ENCODE measurements around the gene SLC38A3.

SLC38A3 gene

DNA sequence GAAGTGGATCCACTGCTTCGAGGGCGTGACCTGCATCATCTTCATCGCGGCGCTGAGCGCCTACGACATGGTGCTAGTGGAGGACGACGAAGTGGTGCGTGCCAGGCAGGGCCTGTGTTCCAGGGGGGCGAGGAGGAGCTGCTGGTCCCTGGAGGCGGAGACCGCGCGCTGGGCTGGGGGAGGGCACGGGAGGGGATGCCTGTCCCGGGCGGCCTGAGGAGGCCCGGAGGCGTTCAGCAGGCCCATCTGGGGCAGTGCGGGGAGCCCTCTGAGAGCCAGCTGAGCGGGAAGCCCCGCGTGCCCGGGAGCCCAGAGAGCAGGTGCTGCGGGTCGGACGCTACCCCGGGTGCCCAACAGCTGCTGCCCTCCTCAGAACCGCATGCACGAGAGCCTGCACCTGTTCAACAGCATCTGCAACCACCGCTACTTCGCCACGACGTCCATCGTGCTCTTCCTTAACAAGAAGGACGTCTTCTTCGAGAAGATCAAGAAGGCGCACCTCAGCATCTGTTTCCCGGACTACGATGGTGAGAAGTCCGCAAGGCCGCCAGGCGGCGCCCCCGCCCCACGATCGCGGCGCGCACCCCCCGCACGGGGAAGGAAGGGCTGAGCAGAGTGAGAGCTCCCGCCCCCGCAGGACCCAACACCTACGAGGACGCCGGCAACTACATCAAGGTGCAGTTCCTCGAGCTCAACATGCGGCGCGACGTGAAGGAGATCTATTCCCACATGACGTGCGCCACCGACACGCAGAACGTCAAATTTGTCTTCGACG is 10.8 kb upstream of the SLC38A3 start:
- H3K27ac Mint-ChIP-seq = no peak overlapping the region
- peaks cover 11% of the 10 kb centered on the region for H3K4me1 Mint-ChIP-seq
- peak overlapping the region; percentile 45 for H3K4me3 Mint-ChIP-seq
- ATAC-seq (peak; percentile 85), DNase-seq (ENCODE audit: low spot score in 2 of 2) (peak; percentile 74 to 85)
- peaks cover 4% of the 10 kb centered on the region for H3K36me3 Mint-ChIP-seq
- H3K9me3 Mint-ChIP-seq = no peaks in the 10 kb centered on the region

DNA sequence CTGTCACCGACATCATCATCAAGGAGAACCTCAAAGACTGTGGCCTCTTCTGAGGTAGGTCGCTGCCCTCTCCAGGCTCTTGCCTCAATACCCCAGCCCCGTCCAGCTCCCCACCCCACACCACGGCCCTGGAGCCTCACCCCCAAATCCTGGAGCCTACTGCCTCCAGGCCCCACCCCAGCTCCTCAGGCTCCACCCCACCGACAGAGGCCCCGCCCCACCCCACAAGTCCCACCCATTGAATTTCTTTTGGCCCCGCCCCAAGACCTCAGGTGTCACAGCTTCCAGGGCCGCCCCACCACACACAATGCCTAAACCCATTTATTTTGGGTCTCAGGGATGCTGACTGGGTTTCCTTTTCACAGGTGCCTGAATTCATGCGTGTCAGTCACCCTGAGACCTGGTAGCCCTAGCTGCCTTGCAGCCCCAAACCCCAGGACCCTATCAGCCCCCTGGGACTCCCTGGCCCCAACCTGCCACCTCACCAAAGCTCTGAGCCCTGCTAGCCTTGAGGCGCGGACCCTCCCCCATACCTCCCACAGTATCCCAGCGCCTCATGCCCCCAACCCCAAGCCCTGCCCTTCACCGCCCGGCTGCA is 10.1 kb upstream of the SLC38A3 start:
- Mint-ChIP-seq H3K27ac (no peak overlapping the region), H3K36me3 (peaks cover 4% of the 10 kb centered on the region), H3K4me1 (peaks cover 11% of the 10 kb centered on the region), H3K9me3 (no peaks in the 10 kb centered on the region), H3K4me3 (peak overlapping the region; percentile 45)
- DNase-seq (ENCODE audit: low spot score in 2 of 2) (peak in 1 of 2 donors; percentile 65), ATAC-seq (peak; percentile 62)

DNA sequence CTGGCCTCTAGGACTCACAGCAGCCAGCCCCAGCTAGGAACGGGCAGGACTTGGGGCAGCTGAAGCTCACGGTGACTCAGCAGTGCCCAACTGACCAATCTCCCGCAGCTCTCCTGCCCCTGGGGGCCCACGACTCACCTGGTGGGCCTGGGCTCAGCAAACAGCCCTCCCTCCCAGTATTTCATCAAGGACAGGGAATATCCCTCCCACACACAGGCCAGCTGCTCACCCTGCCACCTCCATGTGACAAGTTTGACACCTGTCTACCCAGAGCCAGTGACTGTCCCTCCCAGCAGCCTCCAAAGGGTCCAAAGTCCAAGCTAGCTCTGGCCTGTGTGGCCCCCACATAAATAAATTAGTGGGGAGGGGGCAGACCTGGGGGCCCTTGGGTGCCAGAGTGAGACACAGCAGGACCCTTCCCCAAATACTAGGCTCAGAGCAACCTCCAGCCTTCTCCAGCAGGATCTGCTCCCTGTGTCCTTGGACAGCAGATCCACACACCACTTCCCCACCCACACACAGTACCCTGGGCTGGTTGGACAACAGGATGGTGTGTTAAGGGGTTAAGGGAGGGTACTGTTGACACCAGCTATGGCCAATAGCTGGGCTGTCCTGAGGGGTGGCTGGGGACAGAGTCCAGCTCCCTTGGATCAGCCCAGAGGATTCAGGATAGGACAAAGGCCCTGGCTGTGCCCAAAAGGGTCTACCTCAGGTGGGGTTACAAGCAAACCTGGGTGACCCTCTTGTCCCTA is 9.4 kb upstream of the SLC38A3 start:
- H3K36me3 Mint-ChIP-seq = peaks cover 4% of the 10 kb centered on the region

DNA sequence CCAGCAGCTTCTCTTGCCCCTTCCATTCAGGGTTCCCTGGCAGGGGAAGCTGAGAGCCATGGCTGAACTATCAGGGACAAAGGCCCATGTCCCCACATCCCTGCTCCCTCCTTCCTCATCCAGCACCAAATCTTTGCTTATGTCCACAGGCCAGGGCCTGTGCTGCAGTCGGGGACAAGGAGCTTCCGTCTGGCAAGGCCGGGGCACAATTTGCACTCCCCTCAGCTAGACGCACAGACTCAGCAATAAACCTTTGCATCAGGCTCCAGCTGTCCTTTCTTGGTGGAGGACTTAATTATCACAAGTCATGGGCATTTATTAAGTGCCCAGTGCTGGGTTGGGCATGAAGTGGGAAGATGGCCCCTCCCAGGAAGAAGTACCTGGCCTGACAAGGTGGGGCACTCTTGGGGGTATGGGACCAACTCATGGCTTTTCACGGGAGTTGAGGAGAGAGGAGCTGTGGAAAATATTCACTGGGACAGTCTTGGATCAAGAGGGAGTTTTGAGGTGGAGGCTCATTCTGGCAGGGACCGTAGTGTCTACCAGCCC is 8.7 kb upstream of the SLC38A3 start:
- ATAC-seq = no peak
- H3K36me3 Mint-ChIP-seq = peaks cover 4% of the 10 kb centered on the region

More for the DNA sequence above, 9.4 kb upstream of the SLC38A3 start:
- Mint-ChIP-seq H3K4me1 (peaks cover 11% of the 10 kb centered on the region), H3K9me3 (no peaks in the 10 kb centered on the region), H3K27ac (no peak overlapping the region), H3K4me3 (peak overlapping the region; percentile 45)
- ATAC-seq (no peak), DNase-seq (ENCODE audit: low spot score in 2 of 2) (no peak)

DNA sequence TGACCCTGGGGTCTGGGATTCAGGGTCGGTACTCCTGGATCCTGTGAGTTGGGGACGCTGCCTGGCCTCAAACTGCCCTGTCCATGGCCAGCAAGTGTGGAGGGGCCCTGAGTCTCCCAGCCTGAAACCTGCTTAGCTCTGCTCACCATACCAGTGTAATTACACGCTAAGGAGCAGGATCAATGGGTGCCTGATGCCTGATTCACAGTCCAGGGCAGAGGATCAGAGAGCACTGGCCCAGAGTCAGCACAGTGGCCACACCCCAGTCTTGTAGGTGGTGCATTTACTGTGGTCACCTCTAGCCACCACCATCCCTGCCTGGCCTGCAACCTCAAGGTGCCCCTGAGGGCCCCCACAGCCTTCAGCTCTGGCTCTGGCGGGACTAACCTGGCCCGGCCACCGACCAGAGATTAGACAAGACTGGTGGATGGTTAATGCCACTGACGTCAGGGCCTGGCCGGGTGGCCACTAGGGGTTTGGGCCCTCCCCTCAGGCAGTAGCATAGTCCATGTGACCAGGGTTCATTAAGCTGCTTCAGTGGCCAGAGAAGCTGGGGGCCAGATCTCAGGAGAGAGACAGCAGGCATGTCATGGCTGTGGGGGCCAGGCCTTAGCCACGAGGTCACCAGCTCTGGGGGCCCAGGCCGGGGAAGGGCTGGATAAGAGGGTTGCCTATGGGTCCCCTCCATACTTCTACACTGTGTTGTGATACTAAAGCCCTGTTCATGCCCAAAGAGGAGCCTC is 3.3 kb upstream of the SLC38A3 start:
- no peaks in the 10 kb centered on the region for H3K9me3 Mint-ChIP-seq
- H3K4me3 Mint-ChIP-seq = no peak overlapping the region
- DNase-seq (ENCODE audit: low spot score in 2 of 2) (no peak), ATAC-seq (no peak)
- H3K4me1 Mint-ChIP-seq = no peaks in the 10 kb centered on the region
- peaks cover under 1% of the 10 kb centered on the region for H3K36me3 Mint-ChIP-seq
- no peak overlapping the region for H3K27ac Mint-ChIP-seq

More for the DNA sequence above, 8.7 kb upstream of the SLC38A3 start:
- Mint-ChIP-seq H3K4me1 (peaks cover 11% of the 10 kb centered on the region), H3K27ac (no peak overlapping the region), H3K4me3 (no peak overlapping the region), H3K9me3 (no peaks in the 10 kb centered on the region)
- DNase-seq (ENCODE audit: low spot score in 2 of 2) = no peak

DNA sequence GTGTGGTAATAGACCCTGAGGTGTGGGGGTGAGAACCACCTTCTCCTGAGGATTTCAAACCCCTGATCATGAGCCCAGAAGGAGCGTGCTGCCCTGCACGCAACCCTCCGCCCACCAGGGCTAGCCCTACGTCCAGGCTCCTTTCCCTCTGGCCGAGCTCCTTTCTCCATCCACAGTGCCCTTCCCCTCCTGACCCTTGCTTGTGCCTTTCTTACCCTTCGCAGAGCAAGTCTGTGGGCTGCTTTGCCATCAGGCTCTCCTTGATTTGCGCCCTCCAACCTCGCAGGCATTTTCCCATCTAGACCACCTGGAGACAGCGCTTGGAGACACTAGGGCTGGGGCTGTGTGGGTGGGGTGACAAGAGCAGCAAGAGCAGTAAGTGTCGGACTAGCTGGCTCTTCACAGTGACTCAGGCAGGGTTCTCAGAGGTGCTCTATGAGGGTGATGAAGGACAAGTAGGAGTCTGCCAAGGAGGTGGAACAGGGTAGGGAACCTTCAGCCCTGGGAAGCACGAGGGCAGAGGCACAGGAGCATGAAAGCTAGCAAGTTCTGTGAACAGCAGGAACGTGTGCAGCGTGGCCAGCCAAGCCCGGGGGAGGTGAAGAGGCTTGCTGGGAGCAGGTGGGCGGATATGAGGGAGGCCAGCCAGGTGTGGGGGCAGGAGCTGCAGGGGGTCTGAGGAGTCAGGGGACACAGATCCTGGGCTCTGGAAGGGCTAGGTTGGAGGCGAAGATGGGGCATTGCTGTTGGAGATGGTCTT is 2.5 kb upstream of the SLC38A3 start:
- H3K4me1 Mint-ChIP-seq = no peaks in the 10 kb centered on the region
- ATAC-seq (no peak), DNase-seq (ENCODE audit: low spot score in 2 of 2) (no peak)
- H3K9me3 Mint-ChIP-seq = no peaks in the 10 kb centered on the region
- H3K4me3 Mint-ChIP-seq = no peak overlapping the region
- no peaks in the 10 kb centered on the region for H3K36me3 Mint-ChIP-seq
- H3K27ac Mint-ChIP-seq = no peak overlapping the region

DNA sequence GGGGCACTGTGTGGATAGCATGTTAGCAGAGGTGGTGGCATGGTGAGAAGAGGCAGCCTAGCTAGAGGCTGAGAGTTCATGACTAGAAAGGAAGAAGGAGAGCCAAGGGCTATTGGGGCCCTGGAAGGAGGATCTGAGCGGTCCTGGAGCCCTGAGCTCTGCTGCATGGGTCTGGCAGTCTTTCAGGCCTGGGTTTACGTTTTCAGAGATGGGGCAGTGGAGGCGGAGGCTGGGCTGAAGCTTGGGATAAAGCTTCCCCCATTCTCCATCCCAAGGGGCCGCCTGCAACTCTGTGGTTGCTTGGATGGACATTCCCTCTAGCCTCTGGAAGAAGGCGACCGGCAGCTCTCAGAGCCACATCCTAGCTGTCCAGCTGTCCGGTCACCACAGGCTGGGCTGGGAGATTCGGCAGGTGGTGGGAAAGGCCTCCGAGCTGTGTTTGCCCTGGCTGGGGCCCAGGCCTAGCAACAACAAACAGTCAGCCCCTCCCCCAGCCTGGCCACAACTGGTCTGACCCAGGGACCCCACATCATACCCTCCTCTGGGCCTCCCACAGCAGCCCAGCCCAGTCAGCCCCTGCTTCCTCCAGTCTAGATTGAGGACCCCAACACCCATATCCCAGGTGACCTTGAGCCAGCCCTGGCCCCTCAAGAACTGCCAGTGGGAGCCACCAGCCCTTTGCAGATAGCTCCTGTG is 1.8 kb upstream of the SLC38A3 start:
- Mint-ChIP-seq H3K4me3 (no peak overlapping the region), H3K4me1 (no peaks in the 10 kb centered on the region), H3K9me3 (no peaks in the 10 kb centered on the region), H3K36me3 (no peaks in the 10 kb centered on the region), H3K27ac (no peak overlapping the region)
- no peak for DNase-seq (ENCODE audit: low spot score in 2 of 2)
- ATAC-seq = no peak

DNA sequence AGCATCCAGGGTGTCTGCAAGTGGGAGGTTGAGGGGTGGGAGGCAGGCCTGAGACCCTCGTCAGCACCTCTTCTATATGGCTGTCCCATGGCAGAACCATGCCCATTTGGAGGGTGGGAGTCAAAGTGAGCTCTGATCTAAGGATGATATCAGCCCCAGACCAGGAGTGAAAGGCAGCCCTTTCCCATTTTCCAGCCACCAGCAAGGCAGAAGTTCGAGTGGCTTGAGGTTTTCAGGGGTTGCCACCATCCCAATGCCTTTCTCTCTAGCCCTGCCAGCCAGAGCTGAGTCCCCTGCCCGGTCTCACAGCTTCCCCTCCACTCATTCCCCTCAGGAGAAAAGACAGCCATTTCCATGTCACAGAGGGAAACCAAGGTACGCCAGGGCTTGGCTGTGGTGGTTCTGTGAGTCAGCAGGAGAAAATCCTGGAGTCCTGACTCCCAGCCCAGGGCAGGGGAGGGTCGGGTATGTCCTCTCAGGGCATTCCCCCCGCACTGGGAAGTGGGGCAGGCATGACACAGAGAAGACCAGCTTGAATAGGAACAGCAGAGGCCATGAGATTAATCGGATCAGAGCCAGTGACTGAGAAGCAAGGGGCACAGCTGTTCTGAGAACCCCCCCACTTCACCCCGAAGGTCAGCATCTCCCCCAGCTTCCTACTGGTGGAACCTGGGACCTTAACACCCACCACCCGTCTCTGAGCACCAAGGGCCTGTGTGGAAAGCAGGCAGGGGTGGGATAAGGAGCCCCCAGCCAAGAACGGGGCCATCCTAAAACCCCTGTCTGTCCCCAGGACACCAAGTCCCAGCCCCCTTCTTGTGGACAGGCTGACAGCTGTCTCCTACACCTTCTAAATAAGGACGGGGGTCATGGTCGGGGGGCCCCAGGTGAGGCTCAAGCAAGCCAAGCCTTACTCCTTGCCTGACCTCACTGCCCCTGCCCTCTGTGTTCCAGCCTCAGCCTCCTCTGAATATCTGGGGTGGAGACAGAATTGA is 965 bp upstream of the SLC38A3 start:
- H3K9me3 Mint-ChIP-seq = no peaks in the 10 kb centered on the region
- no peaks in the 10 kb centered on the region for H3K36me3 Mint-ChIP-seq
- H3K27ac Mint-ChIP-seq = no peak overlapping the region
- H3K4me3 Mint-ChIP-seq = no peak overlapping the region
- ATAC-seq = no peak
- no peaks in the 10 kb centered on the region for H3K4me1 Mint-ChIP-seq
- no peak for DNase-seq (ENCODE audit: low spot score in 2 of 2)

DNA sequence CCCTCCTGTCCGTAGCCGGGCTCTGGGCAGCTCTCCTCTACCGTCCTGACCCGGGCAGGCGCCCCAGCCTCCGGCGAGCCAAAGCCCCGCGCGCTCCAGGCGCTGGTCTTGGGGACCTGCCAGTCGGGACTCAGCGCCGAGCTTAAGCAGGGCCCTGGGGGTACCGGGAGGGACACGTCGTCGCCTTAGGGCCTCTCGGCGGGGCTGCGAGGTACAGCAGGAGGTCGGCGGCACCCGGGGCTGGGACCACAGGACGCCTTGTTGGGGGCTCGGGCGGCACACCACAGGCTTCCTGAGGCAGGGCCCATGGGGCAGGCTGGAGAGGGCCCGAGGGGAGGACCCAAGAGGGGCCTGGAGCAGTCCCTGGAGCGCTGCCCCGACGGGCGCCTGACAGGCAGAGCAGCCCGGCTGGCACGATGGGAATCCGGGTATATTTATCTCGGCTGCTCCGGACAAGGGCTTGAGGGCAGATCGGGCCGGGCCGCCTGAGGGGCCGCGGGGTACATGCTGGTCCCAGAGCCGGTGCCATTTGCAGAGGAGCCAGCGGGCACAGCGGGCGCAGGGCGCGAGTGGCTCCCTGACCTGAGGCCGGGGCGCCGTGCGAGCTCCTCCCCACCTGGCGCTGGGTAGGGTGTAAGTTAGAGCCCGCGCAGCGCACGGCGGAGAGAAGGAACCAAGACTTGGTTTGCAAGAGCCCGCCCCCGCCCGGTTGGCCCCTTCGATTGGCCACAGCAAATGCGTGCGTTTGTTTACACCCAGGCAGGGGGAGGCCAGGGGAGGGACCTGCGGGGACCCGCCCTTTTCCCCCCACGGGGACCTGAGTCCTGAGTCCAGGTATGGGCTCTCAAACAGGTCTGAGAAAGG is 574 bp downstream of the SLC38A3 start:
- peak overlapping the region; percentile 36 for H3K4me3 Mint-ChIP-seq

DNA sequence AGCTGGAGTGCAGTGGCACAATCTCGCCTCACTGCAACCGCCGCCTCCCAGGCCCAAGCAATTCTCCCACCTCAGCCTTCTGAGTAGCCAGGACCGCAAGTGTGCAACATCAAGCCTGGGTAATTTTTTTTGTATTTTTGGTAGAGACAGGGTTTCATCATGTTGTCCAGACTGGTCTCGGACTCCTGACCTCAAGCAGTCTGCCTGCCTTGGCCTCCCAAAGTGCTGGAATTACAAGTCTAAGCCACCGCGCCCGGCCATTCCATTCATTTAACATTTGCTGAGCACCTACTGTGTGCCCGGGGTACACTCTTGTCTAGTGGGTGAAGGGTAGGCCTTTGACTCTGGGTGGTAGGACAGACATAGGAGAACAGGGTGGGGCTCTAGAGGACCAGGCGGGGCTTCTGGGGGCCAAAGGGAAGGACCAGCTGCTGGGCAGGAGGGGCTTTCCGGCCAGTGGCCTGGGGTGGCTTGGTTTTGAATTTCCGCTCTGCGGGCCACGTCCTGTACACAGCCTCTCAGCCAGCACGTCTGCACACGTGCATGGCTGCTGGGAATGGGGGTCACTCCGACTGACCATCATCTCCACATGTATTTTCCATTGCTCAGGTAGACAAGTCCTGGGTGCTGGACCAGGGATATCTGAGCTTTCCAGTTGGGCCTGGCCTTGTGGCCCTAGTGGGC is 2.4 kb downstream of the SLC38A3 start:
- no peaks in the 10 kb centered on the region for H3K9me3 Mint-ChIP-seq

More for the DNA sequence above, 574 bp downstream of the SLC38A3 start:
- Mint-ChIP-seq H3K36me3 (no peaks in the 10 kb centered on the region), H3K9me3 (no peaks in the 10 kb centered on the region), H3K27ac (no peak overlapping the region), H3K4me1 (no peaks in the 10 kb centered on the region)
- ATAC-seq (peak; percentile 51), DNase-seq (ENCODE audit: low spot score in 2 of 2) (peak; percentile 12 to 61)

DNA sequence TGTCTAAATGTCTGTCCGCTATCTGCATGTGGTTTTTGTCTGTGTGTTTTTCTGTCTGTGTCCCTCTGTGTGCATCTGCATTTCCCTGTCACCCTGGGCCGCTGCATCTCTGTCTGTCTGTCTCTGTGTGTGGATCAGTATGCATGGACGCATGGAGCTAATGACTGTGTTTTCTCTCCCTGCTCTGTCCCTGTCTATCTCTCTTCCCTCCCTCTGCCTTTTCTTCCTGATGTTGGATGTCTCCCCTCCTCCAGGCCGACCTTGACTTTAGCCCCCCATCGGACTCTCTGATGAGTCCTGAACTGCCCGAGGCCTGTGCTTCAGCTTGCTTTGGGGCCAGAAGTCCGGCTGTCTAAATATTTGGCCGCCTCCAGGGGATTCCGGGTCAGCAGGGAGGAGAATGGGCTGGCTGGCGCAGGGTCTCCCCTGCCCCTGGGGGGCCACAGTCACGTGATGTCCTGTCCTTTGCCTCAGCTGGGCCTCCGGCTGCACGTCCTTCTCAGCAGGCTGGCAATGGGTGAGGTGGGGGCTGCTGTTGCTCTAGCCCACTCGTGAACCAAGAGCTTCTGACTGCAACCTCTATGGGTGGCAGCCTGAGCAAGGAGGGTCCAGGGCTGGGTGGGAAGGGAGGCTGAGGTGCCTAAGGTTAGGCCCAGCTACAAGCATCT is 3.7 kb downstream of the SLC38A3 start:
- no peak for ATAC-seq
- H3K27ac Mint-ChIP-seq = no peak overlapping the region
- H3K4me1 Mint-ChIP-seq = no peaks in the 10 kb centered on the region
- no peaks in the 10 kb centered on the region for H3K36me3 Mint-ChIP-seq
- no peak for DNase-seq (ENCODE audit: low spot score in 2 of 2)
- H3K9me3 Mint-ChIP-seq = no peaks in the 10 kb centered on the region
- H3K4me3 Mint-ChIP-seq = no peak overlapping the region

More for the DNA sequence above, 2.4 kb downstream of the SLC38A3 start:
- H3K27ac Mint-ChIP-seq = no peak overlapping the region
- no peak for DNase-seq (ENCODE audit: low spot score in 2 of 2)
- ATAC-seq = no peak
- H3K36me3 Mint-ChIP-seq = no peaks in the 10 kb centered on the region
- H3K4me3 Mint-ChIP-seq = no peak overlapping the region
- no peaks in the 10 kb centered on the region for H3K4me1 Mint-ChIP-seq

Data from stimulated activated effector memory CD8-positive, alpha-beta T cell treated with anti-CD3 and anti-CD28 coated beads, Interleukin-12 subunit alpha, Interleukin-12 subunit beta, amount 100 ng/mL, for 72 hours (primary cell).